GM04504 (cell line): ENCODE results near the gene MYEOV.

Source experiments
- DNase-seq: peaks from one replicate; pipeline ENCODE4 v3.0.0-alpha.2; 2012; ENCODE audit warnings: low read depth

MYEOV gene

DNA sequence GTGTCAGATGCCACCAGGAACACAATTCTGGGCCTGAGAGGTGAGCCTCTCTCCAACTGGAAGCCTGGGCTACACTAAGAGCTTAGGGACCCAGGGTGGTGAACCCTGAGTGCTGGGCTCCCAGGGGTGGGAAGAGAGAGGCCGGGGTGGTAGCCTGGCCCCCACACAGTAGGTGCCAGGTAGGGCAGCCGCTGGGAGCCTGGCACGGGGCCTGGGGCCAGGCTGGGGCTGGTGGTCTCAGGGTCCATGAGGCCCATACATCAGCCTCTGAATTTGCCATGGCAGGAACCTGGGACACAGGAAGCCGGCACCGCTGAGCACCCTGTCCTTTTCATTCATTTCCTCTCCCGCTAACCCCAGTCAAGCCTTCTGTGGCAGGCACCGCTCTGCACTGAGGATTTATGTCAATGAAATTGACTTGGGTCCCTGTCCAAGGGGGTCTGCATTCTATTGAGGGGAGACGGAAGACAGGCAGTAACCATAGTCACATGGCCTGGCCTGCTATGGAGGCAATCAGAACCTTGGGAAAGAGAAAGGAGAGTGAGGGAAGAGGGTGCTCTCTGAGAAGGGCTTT lies 8.6 kb downstream of the MYEOV start:
- no peak for DNase-seq

DNA sequence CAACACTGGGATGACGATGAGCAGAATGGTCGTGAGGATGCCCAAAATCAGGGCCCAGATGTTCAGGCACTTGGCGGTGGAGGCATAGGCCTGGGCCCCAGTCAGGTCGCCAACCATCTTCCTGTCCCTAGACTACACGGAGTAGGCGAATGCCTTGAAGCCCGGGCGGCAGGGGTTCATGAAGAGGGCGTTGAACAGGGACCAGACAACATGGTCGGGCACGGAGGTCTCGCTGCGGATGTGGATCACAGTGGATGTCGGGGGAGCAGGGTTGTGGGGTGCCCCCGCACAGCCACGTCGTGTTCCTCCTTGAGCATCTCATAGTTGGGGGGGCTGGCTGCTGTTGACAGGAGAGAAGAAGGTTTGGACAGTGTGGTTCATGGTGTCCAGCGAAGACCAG lies 9.5 kb downstream of the MYEOV start:
- DNase-seq: no peak

- DNase-seq: no peak
These were observed 10.3 kb downstream of the MYEOV start for GRCh38 chr11:69304258-69304657.

GRCh38 chr11:69304686-69305085 lies 10.7 kb downstream of the MYEOV start:
- DNase-seq: no peak

- no peak for DNase-seq
These were observed 12.1 kb downstream of the MYEOV start for GRCh38 chr11:69305885-69306540.

- no peak for DNase-seq
These were observed 12.9 kb downstream of the MYEOV start for GRCh38 chr11:69306821-69307220.

DNA sequence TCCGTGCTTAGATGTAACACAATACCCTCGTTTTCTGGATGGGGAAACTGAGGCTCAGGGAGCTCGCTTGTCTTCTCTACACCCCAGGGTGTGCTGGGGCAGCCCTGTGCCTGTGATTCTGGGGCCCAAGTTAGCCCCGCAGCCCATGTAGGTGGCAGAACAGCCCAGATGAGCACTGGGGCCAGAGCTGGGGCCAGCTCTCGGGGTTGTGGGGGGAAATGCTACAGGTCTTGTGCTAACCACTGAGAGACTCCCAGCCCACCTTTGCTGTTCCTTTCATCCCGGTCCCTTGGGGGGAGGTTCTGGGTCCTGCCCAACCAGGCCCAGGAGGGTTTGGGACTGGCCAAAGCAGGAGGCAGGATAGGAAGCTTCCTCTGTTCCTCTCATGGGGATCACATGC lies 13.5 kb downstream of the MYEOV start:
- no peak for DNase-seq

DNA sequence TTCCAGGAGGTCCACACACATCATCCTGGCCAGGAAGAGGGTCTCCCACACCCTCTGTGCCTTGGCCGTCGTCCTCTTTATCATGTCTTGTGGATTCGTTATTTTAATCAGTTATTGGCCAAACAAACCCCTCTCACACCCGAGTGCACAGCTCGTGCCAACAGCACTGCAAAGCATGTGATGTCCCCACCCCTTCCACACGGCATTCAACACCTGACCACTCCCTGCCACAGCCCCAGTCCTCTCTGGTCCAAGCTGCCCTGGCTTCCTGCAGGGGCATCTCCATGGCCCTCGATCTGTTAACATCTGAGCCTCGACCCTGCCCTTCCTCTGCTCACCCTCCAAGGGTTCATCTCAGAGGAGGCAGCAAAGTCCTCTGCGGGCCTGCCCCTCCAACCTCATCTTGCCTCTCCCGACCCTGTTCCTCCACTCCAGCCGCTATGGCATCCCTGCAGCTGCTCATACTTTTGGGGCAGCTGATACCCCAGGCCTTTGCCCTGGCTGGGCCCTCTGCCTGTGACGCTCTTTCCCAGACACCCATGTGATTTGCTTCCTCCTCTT lies 14.0 kb downstream of the MYEOV start:
- DNase-seq: no peak

GRCh38 chr11:69308491-69308911 lies 14.5 kb downstream of the MYEOV start:
- no peak for DNase-seq

DNA sequence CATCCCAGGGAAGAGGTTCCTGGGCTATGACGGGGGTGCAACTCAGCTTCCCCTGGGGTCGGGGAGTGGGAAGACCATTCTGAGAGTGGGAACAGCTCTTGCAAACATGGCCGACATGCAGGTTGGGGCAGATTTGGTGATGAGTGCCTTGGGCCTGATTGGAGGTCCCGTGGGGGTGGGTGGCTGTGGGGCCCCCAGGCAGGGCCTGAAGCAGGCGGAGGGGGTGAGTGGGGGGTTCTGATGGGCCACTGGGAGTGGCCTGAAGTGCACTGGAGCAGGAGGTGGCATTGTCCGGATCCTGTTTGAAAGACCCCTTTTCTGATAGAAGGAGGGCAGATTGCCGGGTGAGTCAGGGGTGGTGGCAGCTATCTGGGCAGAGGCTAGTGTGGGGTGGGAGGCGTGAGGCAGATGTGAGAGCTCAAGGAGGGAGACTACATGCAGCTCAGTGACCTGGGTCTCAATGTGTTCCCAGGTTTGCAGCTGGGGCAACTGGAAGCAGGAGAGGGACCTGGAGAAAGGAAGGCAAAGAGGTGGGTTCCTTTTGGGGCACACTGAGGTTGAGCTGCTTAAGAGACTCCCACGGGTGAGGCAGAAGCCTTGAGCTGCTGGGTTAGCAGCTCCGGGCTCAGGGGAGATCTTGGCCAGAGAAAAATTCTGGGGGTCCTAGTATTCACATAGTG lies 15.1 kb downstream of the MYEOV start:
- DNase-seq: no peak

GRCh38 chr11:69309631-69310280 lies 15.8 kb downstream of the MYEOV start:
- DNase-seq: no peak

GRCh38 chr11:69310351-69310750 lies 16.4 kb downstream of the MYEOV start:
- DNase-seq: no peak

- no peak for DNase-seq
These were observed 17.2 kb downstream of the MYEOV start for GRCh38 chr11:69310934-69311766.

- no peak for DNase-seq
These were observed 17.9 kb downstream of the MYEOV start for GRCh38 chr11:69311767-69312385.

GRCh38 chr11:69312453-69313404 lies 18.8 kb downstream of the MYEOV start:
- DNase-seq: no peak

DNA sequence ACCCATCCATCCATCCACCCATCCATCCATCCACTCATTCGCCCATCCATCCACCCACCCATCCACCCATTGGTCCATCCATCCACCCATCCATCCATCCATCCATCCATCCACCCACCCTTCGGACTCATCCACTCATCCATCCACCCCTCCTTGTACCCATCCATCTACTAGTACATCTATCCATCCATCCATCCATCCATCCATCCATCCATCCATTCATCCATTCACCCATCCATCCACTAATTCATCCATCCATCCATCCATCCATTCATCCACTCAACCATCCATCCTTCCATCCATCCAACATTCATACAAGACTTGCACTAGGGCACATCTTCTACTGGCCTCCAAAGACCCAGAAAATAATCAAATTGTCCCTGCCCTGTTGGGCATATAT lies 20.0 kb downstream of the MYEOV start:
- DNase-seq: no peak

DNA sequence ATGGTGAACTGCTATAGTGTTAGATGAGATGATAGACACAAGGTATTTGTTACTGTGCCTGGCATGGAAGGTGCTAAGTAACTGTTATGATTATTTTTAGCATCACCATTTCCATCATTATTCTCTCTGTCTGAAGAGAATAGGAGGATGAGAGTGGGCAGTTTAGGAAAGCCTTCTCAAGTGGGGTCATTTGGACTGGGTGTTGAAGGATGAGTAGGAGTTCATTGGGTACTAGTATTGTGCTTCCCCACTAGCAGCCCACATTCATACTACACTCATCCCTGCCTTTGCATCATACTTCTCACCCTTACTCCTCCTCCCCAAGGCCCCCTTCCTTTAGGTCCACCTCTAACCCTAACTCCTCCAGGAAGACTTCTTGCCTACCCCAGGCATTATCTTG lies 20.6 kb downstream of the MYEOV start:
- no peak for DNase-seq

DNA sequence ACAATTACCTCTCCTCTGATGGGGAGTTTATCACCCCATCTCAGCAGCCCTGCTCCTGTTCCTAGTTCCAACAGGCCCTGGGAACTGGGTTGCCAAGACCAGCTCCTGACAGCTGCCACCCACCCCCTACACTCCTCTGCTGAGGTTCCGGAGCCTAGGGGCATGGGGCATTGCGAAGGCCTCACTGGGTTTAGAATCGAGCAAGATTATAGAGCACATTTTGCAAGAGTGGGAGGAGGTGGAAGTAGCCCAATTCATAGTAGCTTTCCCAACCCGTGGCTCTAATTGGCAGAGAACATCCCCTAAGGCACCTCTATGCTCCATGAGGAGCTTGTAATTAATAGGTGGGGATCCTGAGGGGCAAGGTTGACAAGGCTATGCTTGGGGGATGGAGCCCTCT lies 23.0 kb downstream of the MYEOV start:
- no peak for DNase-seq

GRCh38 chr11:69317401-69318092 lies 23.6 kb downstream of the MYEOV start:
- DNase-seq: no peak

- no peak for DNase-seq
These were observed 24.1 kb downstream of the MYEOV start for GRCh38 chr11:69318093-69318420.
